Fibroblast of skin of scalp (primary cell): Measurements from ENCODE around the gene JUNB.
"Not testable (repeated sequence)": the region's sequence is repeated elsewhere in the genome, so short reads cannot be mapped to it uniquely, and the experiment has no call there.

Experiments
- DNase-seq: peaks from one replicate; pipeline ENCODE4 v3.0.0-alpha.2; 2013

JUNB gene

GRCh38 chr19:12789098-12789903, 2.0 kb upstream of the JUNB start:
- DNase-seq: no peak

GRCh38 chr19:12789904-12790619, 1.2 kb upstream of the JUNB start:
- peak; percentile 98 for DNase-seq

- DNase-seq: no peak
Measured at GRCh38 chr19:12790628-12791344, 500 bp upstream of the JUNB start.

GRCh38 chr19:12792051-12792852, 966 bp downstream of the JUNB start:
- DNase-seq: peak; percentile 52

GRCh38 chr19:12792853-12793289, 1.6 kb downstream of the JUNB start:
- no peak for DNase-seq

GRCh38 chr19:12793290-12794195, 2.3 kb downstream of the JUNB start:
- DNase-seq: peak; percentile 95

GRCh38 chr19:12794196-12794941, 3.1 kb downstream of the JUNB start:
- DNase-seq: no peak

- no peak for DNase-seq
Measured at GRCh38 chr19:12794971-12795381, 3.7 kb downstream of the JUNB start.

GRCh38 chr19:12796146-12797071, 5.1 kb downstream of the JUNB start:
- peak; percentile 83 for DNase-seq

- DNase-seq: no peak
Measured at GRCh38 chr19:12797141-12797587, 5.9 kb downstream of the JUNB start.

GRCh38 chr19:12797607-12798006, 6.3 kb downstream of the JUNB start:
- not testable (repeated sequence) for DNase-seq

- DNase-seq: no peak
Measured at GRCh38 chr19:12799742-12800465, 8.6 kb downstream of the JUNB start.

GRCh38 chr19:12800466-12800770, 9.1 kb downstream of the JUNB start:
- no peak for DNase-seq

- DNase-seq: no peak
Measured at GRCh38 chr19:12800923-12801465, 9.7 kb downstream of the JUNB start.

- DNase-seq: peak; percentile 54
Measured at GRCh38 chr19:12801466-12802266, 10.4 kb downstream of the JUNB start, which contains the start of the genes PRDX2 and THSD8. Gene PRDX2, minus strand, starts transcription at chr19:12801800. Its CDS starts 539 bp downstream, at chr19:12801261. Gene THSD8, plus strand, starts transcription at chr19:12802069. Its CDS starts 3 bp downstream, at chr19:12802072.

- no peak for DNase-seq
Measured at GRCh38 chr19:12802267-12803106, 11.2 kb downstream of the JUNB start.
